HepG2 (cell line): ENCODE results near the gene DIS3L2. TPM values are rescaled to one million over a fixed set of nuclear protein-coding genes. Genes with fewer than 3 reads are reported as not detected.
A peak's percentile ranks its signal among the peaks of the same experiment; 100 is the strongest.

Source experiments
- ATAC-seq: fragments of 200-7000 bp; cut with Tn5 transposase; 3 replicates; pipeline ENCODE4 v1.9.1; 2020; ENCODE audit warnings: mild to moderate bottlenecking, moderate library complexity
- BruUV-seq: library from RNA; stranded (reverse); fragments of 400-500 nt; replicated peaks from 2 replicates; lab custom pipeline; 2021; lab: Mats Ljungman, UMichigan
- CTCF ChIA-PET: fragments of 300-600 bp; formaldehyde crosslinking; extraction: SDS; loops from one replicate; lab custom pipeline; 2021; ENCODE audit warnings: low total read pairs, inconsistent platforms, low intra/inter-chr PET ratio; lab: Yijun Ruan, JAX
- POLR2A ChIA-PET: fragments of 350-600 bp; sonication (Branson Sonifier 250); formaldehyde crosslinking; loops from one replicate; lab custom pipeline; 2020; ENCODE audit warnings: antibody characterized with exemption, inconsistent platforms; lab: Yijun Ruan, JAX
- DNase-seq: peaks from one replicate; pipeline ENCODE4 v3.0.0-alpha.2; 2015; ENCODE audit warnings: low spot score
- FAIRE-seq: peaks from 3 replicates; lab custom pipeline; 2011; peaks lifted over from hg19 to GRCh38; lab: Jason Lieb, UNC
- H2AFZ ChIP-seq: one replicate; pipeline ENCODE4 v1.6.1; 2011; ENCODE audit warnings: low read length, inconsistent platforms
- H3K27ac ChIP-seq: fragments of 300-600 bp; 3 replicates; pipeline ENCODE4 v1.8.0; 2011; ENCODE audit warnings: mixed run types, mild to moderate bottlenecking, mixed read lengths, low read length, inconsistent platforms; ENCODE audit not compliant: insufficient read depth; ENCODE audit errors: extremely low read length
- H3K27me3 ChIP-seq, 2 experiments: fragments of 200-600 bp in 1 of 2; 2 replicates in 1 of 2; 3 replicates in 1 of 2; pipeline versions ENCODE4 v1.6.0 to v1.8.0; 2011; ENCODE audit warnings: low read length in 2 of 2, mild to moderate bottlenecking in 2 of 2, moderate library complexity in 2 of 2, inconsistent platforms in 1 of 2; ENCODE audit not compliant: insufficient read depth in 2 of 2, control insufficient read depth in 1 of 2
- H3K36me3 ChIP-seq, 2 experiments: fragments of 200-600 bp in 1 of 2; replicated peaks in 1 of 2; 2 replicates in 1 of 2; 3 replicates in 1 of 2; pipeline versions ENCODE4 v1.5.1 to v1.8.0; 2011; ENCODE audit warnings: low read length in 2 of 2, inconsistent platforms in 1 of 2; ENCODE audit not compliant: insufficient read depth in 2 of 2, control insufficient read depth in 1 of 2
- H3K4me1 ChIP-seq: 2 replicates; pipeline ENCODE4 v1.5.1; 2012; ENCODE audit warnings: low read length, inconsistent platforms; ENCODE audit not compliant: insufficient read depth
- H3K4me2 ChIP-seq: 2 replicates; pipeline ENCODE4 v1.6.0; 2011; ENCODE audit warnings: low read depth, low read length, inconsistent platforms
- H3K4me3 ChIP-seq, 3 experiments: fragments of 200-600 bp in 1 of 3; sonication (generic), shearing (Covaris generic) in 1 of 3; replicated peaks in 1 of 3; 2 replicates each; pipeline ENCODE4 v1.5.1; 2011 to 2016; ENCODE audit warnings: low read length in 3 of 3, inconsistent platforms in 2 of 3, low read depth in 2 of 3, mild to moderate bottlenecking in 2 of 3, control low read depth in 1 of 3, mixed read lengths in 1 of 3; ENCODE audit not compliant: insufficient read depth in 1 of 3
- H3K79me2 ChIP-seq: one replicate; pipeline ENCODE4 v1.6.1; 2011; ENCODE audit warnings: low read length, inconsistent platforms; ENCODE audit not compliant: insufficient read depth
- H3K9ac ChIP-seq: 2 replicates; pipeline ENCODE4 v1.6.0; 2011; ENCODE audit warnings: mild to moderate bottlenecking, low read depth, low read length, inconsistent platforms; ENCODE audit not compliant: insufficient read depth
- H3K9me3 ChIP-seq: 2 replicates; pipeline ENCODE4 v1.5.1; 2012; ENCODE audit warnings: mild to moderate bottlenecking, low read length
- H4K20me1 ChIP-seq: 2 replicates; pipeline ENCODE4 v1.6.0; 2011; ENCODE audit warnings: inconsistent platforms, mild to moderate bottlenecking, low read length, moderate library complexity; ENCODE audit not compliant: insufficient read depth
- IRF9 ChIP-seq: sonication (generic); formaldehyde crosslinking; IDR thresholded peaks from 2 replicates; pipeline ENCODE4 v1.8.0; 2022; ENCODE audit warnings: missing genetic modification reagents, mild to moderate bottlenecking, borderline replicate concordance
- KDM3A ChIP-seq: IDR thresholded peaks from 2 replicates; pipeline ENCODE4 v1.6.1; 2018; ENCODE audit warnings: low read depth, missing compliant biosample characterization
- KDM4B ChIP-seq: sonication (generic); formaldehyde crosslinking; IDR thresholded peaks from 2 replicates; pipeline ENCODE4 v1.4.0; 2020; ENCODE audit warnings: missing genetic modification reagents
- MTA1 ChIP-seq: sonication (generic); formaldehyde crosslinking; IDR thresholded peaks from 2 replicates; pipeline ENCODE4 v1.4.0; 2020; ENCODE audit warnings: missing genetic modification reagents, mild to moderate bottlenecking, borderline replicate concordance
- NFIB ChIP-seq: sonication (generic); formaldehyde crosslinking; IDR thresholded peaks from 2 replicates; pipeline ENCODE4 v1.9.0; 2021; ENCODE audit warnings: missing genetic modification reagents, mild to moderate bottlenecking, borderline replicate concordance
- RFX1 ChIP-seq: fragments of 450-650 bp; IDR thresholded peaks from 2 replicates; pipeline ENCODE4 v1.6.1; 2017
- TARDBP ChIP-seq: sonication (generic); formaldehyde crosslinking; IDR thresholded peaks from 2 replicates; pipeline ENCODE4 v1.8.0; 2022; ENCODE audit warnings: mild to moderate bottlenecking, missing genetic modification reagents
- TFDP2 ChIP-seq: sonication (generic); formaldehyde crosslinking; IDR thresholded peaks from 2 replicates; pipeline ENCODE4 v1.4.0; 2020; ENCODE audit warnings: missing genetic modification reagents
- ZC3H13 ChIP-seq: sonication (generic); formaldehyde crosslinking; IDR thresholded peaks from 2 replicates; pipeline ENCODE4 v1.8.1; 2023; ENCODE audit warnings: mild to moderate bottlenecking, missing genetic modification reagents, moderate library complexity
- ZNF350 ChIP-seq: sonication (generic); formaldehyde crosslinking; IDR thresholded peaks from 2 replicates; pipeline ENCODE4 v1.4.0; 2020; ENCODE audit warnings: mild to moderate bottlenecking, low read depth, missing genetic modification reagents, borderline replicate concordance
- ZNF607 ChIP-seq: sonication (generic); formaldehyde crosslinking; IDR thresholded peaks from 2 replicates; pipeline ENCODE4 v1.5.1; 2020; ENCODE audit warnings: missing genetic modification reagents, mild to moderate bottlenecking, borderline replicate concordance
- ZNF687 ChIP-seq: sonication (generic); formaldehyde crosslinking; IDR thresholded peaks from 2 replicates; pipeline ENCODE4 v1.5.1; 2020; ENCODE audit warnings: mild to moderate bottlenecking, missing genetic modification reagents, moderate library complexity
- whole genome bisulfite sequencing: methylation state at CpG from one replicate; pipeline ENCODE4 v1.1.6; 2017; ENCODE audit warnings: low lambda C conversion rate; 5-methylcytosine and 5-hydroxymethylcytosine counted together
- in situ Hi-C: cut with HindIII; loops from 2 replicates; pipeline ENCODE4 v1.10.0; 2017; ENCODE audit warnings: low pct_unique_long_range_greater_than_20kb; ENCODE audit not compliant: extremely low pct_ligation_motif_present
- intact Hi-C: fragments of 100-400 bp; cut with micrococcal nuclease; formaldehyde crosslinking; loops from one replicate; pipeline ENCODE4 v1.10.0; 2022; ENCODE audit not compliant: unreplicated experiment
- polyA plus RNA-seq, 8 experiments: library from polyadenylated mRNA; depleted of rRNA in 3 of 8; stranded (reverse) in 7 of 8; unstranded in 1 of 8; fragments of >200 nt; fragmentation: Illumina TruSeq in 4 of 8; extraction: Trizol in 4 of 8; gene quantifications; 2 replicates each; pipeline versions ENCODE4 v1.2.1 to v1.2.3, GENCODE V29; 2011 to 2016; ENCODE audit warnings: low read depth in 4 of 8, missing spikeins in 1 of 8, mixed read lengths in 1 of 8; ENCODE audit not compliant: insufficient read depth in 1 of 8
- total RNA-seq, 5 experiments: library from RNA; depleted of rRNA; stranded (reverse); fragments of >200 nt; fragmentation: Illumina TruSeq; extraction: Trizol; gene quantifications; 2 replicates each; pipeline ENCODE4 v1.2.3, GENCODE V29; 2016; ENCODE audit warnings: low read depth in 1 of 5
- TF ChIP-seq, protein P1 (sequence below): IDR thresholded peaks from 2 replicates; pipeline ENCODE4 v1.6.1; 2016; ENCODE audit warnings: mild to moderate bottlenecking, missing biosample characterization, missing genetic modification reagents

The DIS3L2 gene
- total and polyA plus RNA-seq, 2 of the 13 experiments (the other 11 are each of a cell fraction or from before 2014, with no cell fraction given), result 7.0 to 23.9 TPM

GRCh38 chr2:231933916-231934401 lies 27.6 kb upstream of the DIS3L2 start (continued):
- peak; percentile 68; the same call in 1 of the 2 replicates for TF ChIP-seq ZNF687 (CRISPR knock-in tag)
- 0 out of 2 replicates have a peak, but pooled peaks have one; percentile 24 for TF ChIP-seq MTA1 (CRISPR knock-in tag)
- TF ChIP-seq ZC3H13 (CRISPR knock-in tag), result 0 out of 2 replicates have a peak, but pooled peaks have one; percentile 21
- peak; percentile 47; the same call in 1 of the 2 replicates for TF ChIP-seq ZNF607 (CRISPR knock-in tag)
- TF ChIP-seq, all 625 proteins: peak for 29

- ATAC-seq (peak; percentile 76), FAIRE-seq (peak; percentile 39), DNase-seq (peak; percentile 52)
- Histone ChIP-seq H2AFZ (peak overlapping the region; percentile 74), H3K36me3 (no peaks in the 10 kb centered on the region), H3K9ac (peak overlapping the region; percentile 29), H3K79me2 (no peaks in the 10 kb centered on the region), H3K27me3 (peaks cover 5 to 47% of the 10 kb centered on the region in 2 experiments; a peak in 4 of 5 replicates), H3K4me1 (peaks cover 27% of the 10 kb centered on the region), H4K20me1 (no peaks in the 10 kb centered on the region), H3K27ac (no peak overlapping the region), H3K4me3 (peak overlapping the region; percentile 15 to 57 (median 41); a peak in 5 of 6 replicates), H3K9me3 (no peaks in the 10 kb centered on the region), H3K4me2 (peak overlapping the region; percentile 75)
- CTCF ChIA-PET, result interaction anchor here (1.4 kb wide), 1 partner anchor 9 kb away, joined by 4 read pairs; no protein-coding TSS in a partner anchor
- 12% methylated on average over 7 of the region's 8 CpGs for WGBS
- intact Hi-C loops (no loop called here), in situ Hi-C loops (no loop called here)
- no TSS peak for BruUV-seq
- POLR2A ChIA-PET, result interaction anchor here (0.9 to 1.3 kb wide), 3 partner anchors 9 to 27 kb away, joined by 3 to 4 read pairs (median 3); partner anchors contain the start of genes DIS3L2 and NPPC
- TF ChIP-seq TARDBP (CRISPR knock-in tag) (0 out of 2 replicates have a peak, but pooled peaks have one; percentile 29), ZNF350 (CRISPR knock-in tag) (peak; percentile 22; the same call in 1 of the 2 replicates), TFDP2 (CRISPR knock-in tag) (0 out of 2 replicates have a peak, but pooled peaks have one; percentile 20), RFX1 (no peak), KDM3A (no peak), NFIB (CRISPR knock-in tag) (no peak), IRF9 (CRISPR knock-in tag) (0 out of 2 replicates have a peak, but pooled peaks have one; percentile 6), KDM4B (CRISPR knock-in tag) (0 out of 2 replicates have a peak, but pooled peaks have one; percentile 51)
- TF ChIP-seq, protein P1, sequence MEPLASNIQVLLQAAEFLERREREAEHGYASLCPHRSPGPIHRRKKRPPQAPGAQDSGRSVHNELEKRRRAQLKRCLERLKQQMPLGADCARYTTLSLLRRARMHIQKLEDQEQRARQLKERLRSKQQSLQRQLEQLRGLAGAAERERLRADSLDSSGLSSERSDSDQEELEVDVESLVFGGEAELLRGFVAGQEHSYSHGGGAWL (CRISPR knock-in tag), result peak; percentile 32; the same call in 1 of the 2 replicates
These were observed 26.9 kb upstream of the DIS3L2 start for GRCh38 chr2:231934441-231935206.
